Medulla oblongata (tissue), 1 donor: Measurements from ENCODE around the gene INSC.
A peak's percentile ranks its signal among the peaks of the same experiment; 100 is the strongest.

Source experiments
- DNase-seq: peaks from one replicate; pipeline ENCODE4 v3.0.0-alpha.2; 2015; ENCODE audit errors: extremely low spot score

The INSC gene

DNA sequence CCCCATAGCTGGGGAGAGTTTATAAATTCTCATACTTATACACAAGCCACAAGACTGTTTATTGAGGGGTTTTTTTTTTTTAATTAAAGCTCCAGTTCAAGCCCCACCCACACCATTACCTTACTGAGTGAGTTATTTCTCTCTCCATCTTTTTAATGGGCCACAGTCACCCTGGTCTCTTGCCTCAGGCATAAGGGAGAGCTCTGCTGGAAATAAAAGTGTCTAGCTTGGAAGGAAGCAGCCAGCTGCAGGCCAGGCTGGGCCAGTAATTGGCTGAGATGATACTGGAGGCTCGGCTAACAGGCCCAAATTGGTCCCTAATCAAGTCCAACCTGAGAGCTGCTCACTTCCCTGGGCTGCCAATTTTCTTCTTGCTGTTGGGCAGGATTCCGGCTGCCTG lies 174.1 kb downstream of the INSC start:
- DNase-seq = no peak

DNA sequence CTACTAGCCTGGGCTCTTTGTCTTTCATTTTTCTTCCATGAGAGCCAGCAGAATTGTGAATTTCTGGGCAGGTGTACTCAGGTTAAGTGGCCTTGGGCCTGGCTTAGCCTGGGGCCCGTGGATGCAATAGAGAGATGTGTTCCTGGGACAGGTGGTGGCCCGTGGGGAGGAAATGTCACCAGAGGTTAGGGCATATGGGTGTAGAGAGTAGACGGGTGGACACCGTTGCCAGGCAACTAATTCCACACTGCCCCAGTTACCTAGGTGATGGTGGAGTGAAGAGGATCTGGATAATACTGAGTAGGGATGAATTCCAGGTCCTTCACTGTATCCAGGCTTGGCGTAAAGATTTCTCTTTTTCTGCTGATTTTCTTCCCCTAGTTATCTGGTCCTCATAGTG lies 175.0 kb downstream of the INSC start:
- no peak for DNase-seq

DNA sequence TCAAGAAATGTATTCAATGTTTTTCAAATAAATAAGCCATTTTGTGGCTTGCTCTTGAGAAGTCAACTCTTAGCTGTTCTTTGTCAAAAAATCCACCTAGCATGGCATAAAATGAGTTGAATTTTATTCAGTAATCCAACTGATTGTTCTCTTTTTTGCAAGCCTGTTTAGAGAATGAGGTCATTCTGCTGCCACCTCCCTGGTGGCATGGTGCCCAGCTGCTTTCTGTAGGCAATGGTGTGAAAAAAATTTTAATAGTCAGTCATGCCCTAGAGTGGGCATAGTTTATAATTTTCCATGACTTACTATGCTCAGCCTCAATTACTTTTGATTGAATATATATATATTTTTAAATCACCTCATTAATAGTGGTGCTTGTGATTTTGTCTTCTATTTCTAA lies 177.2 kb downstream of the INSC start:
- peak; percentile 41 for DNase-seq

DNA sequence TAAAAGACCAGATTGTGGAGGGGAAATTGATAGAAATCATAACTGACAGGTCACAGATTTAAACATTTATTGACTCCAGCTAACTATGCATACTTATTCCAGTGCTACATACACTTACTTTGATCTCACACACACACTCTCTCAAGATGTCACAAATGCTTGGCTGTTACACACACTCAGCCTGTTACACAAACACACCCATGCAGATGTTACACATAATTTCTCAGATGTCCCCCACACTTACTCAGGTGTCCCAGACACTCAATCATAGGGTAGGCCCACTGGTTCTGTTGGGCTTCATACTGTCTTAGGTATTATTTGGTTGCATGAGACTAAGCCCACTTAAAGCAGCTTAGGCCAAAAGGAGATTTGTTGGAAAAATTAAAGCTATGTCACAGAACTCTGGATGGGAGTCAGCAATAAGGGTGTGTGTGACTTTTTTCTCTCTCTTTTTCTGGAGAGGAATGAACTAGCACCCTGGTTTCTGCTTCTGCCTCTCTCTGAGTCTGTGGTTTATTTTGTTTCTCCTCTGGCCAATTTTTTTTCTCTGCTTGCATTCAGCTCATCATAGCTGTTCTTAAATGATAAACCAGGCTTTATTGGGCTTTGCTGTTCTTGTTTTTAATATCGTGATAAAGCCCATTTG lies 179.4 kb downstream of the INSC start:
- DNase-seq = no peak

DNA sequence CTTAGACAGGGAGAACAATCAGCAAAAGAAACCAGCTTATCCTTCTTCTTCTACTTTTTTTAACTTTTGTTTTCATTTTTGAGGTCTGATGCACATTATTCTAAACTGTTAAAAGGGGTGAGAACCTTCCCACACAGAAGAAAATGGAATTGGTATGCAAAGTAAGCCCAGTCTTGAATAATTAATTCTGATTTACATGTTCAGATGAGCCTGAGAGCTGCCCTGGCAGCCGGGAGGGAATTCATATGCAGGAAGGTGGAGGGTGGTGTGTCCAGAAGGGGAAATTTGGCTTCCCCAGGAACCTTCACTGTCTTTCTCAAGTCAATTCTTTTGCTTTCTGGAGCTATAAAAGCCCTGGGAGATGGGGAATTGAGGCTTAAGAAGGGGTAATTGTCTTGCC lies 181.0 kb downstream of the INSC start:
- DNase-seq = no peak
